HG03064 (cell line): ENCODE measurements around the gene R3HCC1L.

Source experiments
- ATAC-seq: cut with Tn5 transposase; IDR thresholded peaks from one replicate; pipeline ENCODE4 v1.9.1; 2021; ENCODE audit warnings: low read depth; ENCODE audit not compliant: unreplicated experiment

Gene R3HCC1L

GRCh38 chr10:98134431-98135221, at the start of gene R3HCC1L:
TSS of gene R3HCC1L (plus strand) at chr10:98134657. CDS start at chr10:98208115, 73,458 bp downstream.
- ATAC-seq, result peak; percentile 82

- ATAC-seq, result no peak
These were observed 49.2 kb upstream of the R3HCC1L start for GRCh38 chr10:98085238-98085637.

- no peak for ATAC-seq
These were observed 47.4 kb upstream of the R3HCC1L start for GRCh38 chr10:98086837-98087708.

GRCh38 chr10:98088186-98088971, 46.1 kb upstream of the R3HCC1L start:
- no peak for ATAC-seq

GRCh38 chr10:98090822-98091221, 43.6 kb upstream of the R3HCC1L start:
- no peak for ATAC-seq

- ATAC-seq, result no peak
These were observed 38.1 kb upstream of the R3HCC1L start for GRCh38 chr10:98096316-98096715.

- ATAC-seq, result no peak
These were observed 37.7 kb upstream of the R3HCC1L start for GRCh38 chr10:98096731-98097130.

- ATAC-seq, result no peak
These were observed 37.3 kb upstream of the R3HCC1L start for GRCh38 chr10:98097175-98097574.

- ATAC-seq, result no peak
These were observed 36.8 kb upstream of the R3HCC1L start for GRCh38 chr10:98097616-98098015.

- ATAC-seq, result no peak
These were observed 36.2 kb upstream of the R3HCC1L start for GRCh38 chr10:98098247-98098646.

- ATAC-seq, result no peak
These were observed 34.0 kb upstream of the R3HCC1L start for GRCh38 chr10:98100476-98100875.

- no peak for ATAC-seq
These were observed 33.1 kb upstream of the R3HCC1L start for GRCh38 chr10:98101366-98101765.

GRCh38 chr10:98104125-98104524, 30.3 kb upstream of the R3HCC1L start:
- ATAC-seq, result no peak

- ATAC-seq, result no peak
These were observed 27.9 kb upstream of the R3HCC1L start for GRCh38 chr10:98106531-98106930.

GRCh38 chr10:98107644-98108430, 26.6 kb upstream of the R3HCC1L start:
- ATAC-seq, result no peak

- no peak for ATAC-seq
These were observed 24.1 kb upstream of the R3HCC1L start for GRCh38 chr10:98110356-98110755.

- ATAC-seq, result no peak
These were observed 19.2 kb upstream of the R3HCC1L start for GRCh38 chr10:98115031-98115787.

- ATAC-seq, result no peak
These were observed 14.6 kb upstream of the R3HCC1L start for GRCh38 chr10:98119891-98120290.

- no peak for ATAC-seq
These were observed 8.4 kb upstream of the R3HCC1L start for GRCh38 chr10:98125940-98126631.
